Heart right ventricle (tissue), 16 donors: ENCODE data around the gene MYO7B. TPM values are rescaled to one million over a fixed set of nuclear protein-coding genes. Genes with fewer than 3 reads are reported as not detected.

Experiments used
- ATAC-seq, 8 donors: fragments of 200-7000 bp; cut with Tn5 transposase; one replicate each; pipeline ENCODE4 v1.9.1; 2020; ENCODE audit warnings: mild to moderate bottlenecking in 8 of 8, moderate library complexity in 8 of 8, moderate number of reproducible peaks in 1 of 8
- DNase-seq, 2 donors: peaks; one replicate each; pipeline ENCODE4 v3.0.0-alpha.2; 2020
- H3K27ac ChIP-seq, 10 donors: fragments of 200-600 bp; sonication (generic) in 2 of 10; one replicate each; pipeline versions ENCODE4 v1.5.0 to v1.8.0; 2020 to 2022; ENCODE audit warnings: mild to moderate bottlenecking in 3 of 10
- H3K27me3 ChIP-seq, 7 donors: fragments of 200-600 bp; one replicate each; pipeline ENCODE4 v1.8.0; 2021 to 2022; ENCODE audit warnings: mild to moderate bottlenecking in 2 of 7
- H3K36me3 ChIP-seq, 9 donors: fragments of 200-600 bp; sonication (generic) in 1 of 9; one replicate each; pipeline versions ENCODE4 v1.5.0 to v1.8.0; 2020 to 2022; ENCODE audit warnings: mild to moderate bottlenecking in 2 of 9
- H3K4me1 ChIP-seq, 9 donors: fragments of 200-600 bp; sonication (generic) in 1 of 9; one replicate each; pipeline versions ENCODE4 v1.5.0 to v1.8.0; 2020 to 2022; ENCODE audit warnings: mild to moderate bottlenecking in 4 of 9
- H3K4me3 ChIP-seq, 10 donors: fragments of 200-600 bp; sonication (generic) in 2 of 10; one replicate each; pipeline versions ENCODE4 v1.5.0 to v1.8.0; 2020 to 2022; ENCODE audit warnings: mild to moderate bottlenecking in 7 of 10, moderate library complexity in 2 of 10
- H3K9me3 ChIP-seq, 11 donors: fragments of 200-600 bp in 10 of 11; sonication (generic) in 2 of 11; one replicate each; pipeline versions ENCODE4 v1.5.0 to v1.8.0; 2013 to 2022; ENCODE audit warnings: mild to moderate bottlenecking in 2 of 11, control low read depth in 1 of 11, moderate library complexity in 1 of 11
- CTCF ChIP-seq, 9 donors: fragments of 200-600 bp; sonication (generic) in 2 of 9; IDR thresholded peaks; one replicate each; pipeline versions ENCODE4 v1.5.0 to v1.8.0; 2021 to 2022; ENCODE audit warnings: antibody characterized with exemption in 9 of 9, mild to moderate bottlenecking in 5 of 9, moderate library complexity in 1 of 9
- WGBS, 2 donors: extraction: QIAGEN DNeasy Blood & Tissue Kit; methylation state at CpG; one replicate each; pipeline ENCODE4 v1.1.7; 2013; ENCODE audit warnings: inconsistent platforms in 1 of 2; 5-methylcytosine and 5-hydroxymethylcytosine counted together
- intact Hi-C, 10 donors: fragments of 100-400 bp; cut with DNase I; formaldehyde crosslinking; loops; one replicate each; pipeline versions ENCODE4 v1.11.1 to v1.14.2; 2022
- polyA plus RNA-seq, 2 donors: library from polyadenylated mRNA; stranded (reverse); fragments of 200-250 nt; gene quantifications; one replicate each; pipeline ENCODE4 v1.2.3, GENCODE V29; 2013
- total RNA-seq, 10 donors: library from RNA; stranded (reverse); fragmentation: NEBNext Ultra II Directional in 3 of 10; extraction: Animal tissue kit (Norgen Biotek cat#: 25700) in 3 of 10; gene quantifications; one replicate each; pipeline versions ENCODE4 v1.2.1 to v1.2.4, GENCODE V29; 2021 to 2023
- donor health status: Arrhythmogenic right ventricular cardiomyopathy.
- donor health status: ischemic (EF 13 %, LVEDD 7.1; RV severe dilation, severe dysfunction).
- donor health status: healthy with polysubstance abuse.
- donor health status: DM: no; HTN: yes; CAD: no.
- donor health status: DM: no; HTN: no; CAD: no.
- donor health status: ischemic (EF 25% LVEDD 6.9; RV normal size, moderate dysfunction).
- donor health status: ischemic (EF 25% LVEDD 5.7; RV mildly dilated, moderate dysfunction).
- donor health status: healthy.
- donor health status: DM: yes; HTN: yes; CAD: no.
- donor health status: Ischemic cardiomyopathy.
- donor health status: ischemic (EF 35%, LVEDD 5.7; RV mildly dilated, moderate dysfunction).
- donor health status: nonischemic (EF 11% LVEDD 7.7; RV severe dilation, severe dysfunction).
- donor health status: DM: yes; HTN: yes; CAD: no.
- donor health status: PGD.
- donor health status: ischemic (EF 29% LVEDD 5.4; RV normal size, mild dysfunction).
- donor health status: nonischemic (EF 23%, LVEDD 6.1; RV moderate dilation, normal function).

Gene MYO7B
- total and polyA plus RNA-seq, 12 donors = 0.42 to 2.3 (median 0.90) TPM

DNA sequence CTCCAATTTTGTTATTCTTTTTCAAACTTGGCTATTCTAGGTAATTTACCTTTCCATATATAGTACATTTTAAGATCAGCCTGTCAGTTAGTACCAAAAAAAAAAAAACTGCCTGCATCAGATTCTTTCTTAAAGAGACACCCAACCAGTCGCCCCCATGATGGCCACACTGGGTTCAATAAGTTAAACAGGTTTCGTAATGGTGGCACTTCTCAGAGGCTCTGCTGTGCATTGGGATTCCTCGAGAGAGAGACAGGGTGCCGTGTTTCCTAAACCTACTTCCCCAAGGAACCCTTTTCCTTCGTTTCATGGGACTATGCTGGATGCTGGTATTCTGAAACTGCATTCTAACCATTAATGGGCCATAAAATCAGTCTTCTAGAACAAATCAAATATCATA, 37.4 kb downstream of the MYO7B start:
- no peak for ATAC-seq
- no peak for DNase-seq
- intact Hi-C loops = no loop called here
- Histone ChIP-seq H3K4me1 (peaks cover 3 to 49% (median 38%) of the 10 kb centered on the region in 9 donors), H3K36me3 (no peaks in the 10 kb centered on the region), H3K27ac (no peak overlapping the region), H3K9me3 (no peaks in the 10 kb centered on the region), H3K27me3 (no peaks in the 10 kb centered on the region), H3K4me3 (no peak overlapping the region)
- no peak for TF ChIP-seq CTCF (IDR thresholded peaks at IDR 0.05)
- WGBS, 2 donors = 90 to 97% methylated on average over 5 of the region's 5 CpGs

- Histone ChIP-seq H3K4me3 (no peak overlapping the region), H3K4me1 (peaks cover 3 to 45% (median 38%) of the 10 kb centered on the region in 9 donors), H3K36me3 (no peaks in the 10 kb centered on the region), H3K27me3 (no peaks in the 10 kb centered on the region), H3K27ac (no peak overlapping the region), H3K9me3 (no peaks in the 10 kb centered on the region)
- 97 to 98% methylated on average over 6 of the region's 6 CpGs for WGBS, 2 donors
- no peak for DNase-seq
- no peak for TF ChIP-seq CTCF (IDR thresholded peaks at IDR 0.05)
- no peak for ATAC-seq
- intact Hi-C loops = no loop called here
Measured at GRCh38 chr2:127573298-127573697, 37.8 kb downstream of the MYO7B start.

DNA sequence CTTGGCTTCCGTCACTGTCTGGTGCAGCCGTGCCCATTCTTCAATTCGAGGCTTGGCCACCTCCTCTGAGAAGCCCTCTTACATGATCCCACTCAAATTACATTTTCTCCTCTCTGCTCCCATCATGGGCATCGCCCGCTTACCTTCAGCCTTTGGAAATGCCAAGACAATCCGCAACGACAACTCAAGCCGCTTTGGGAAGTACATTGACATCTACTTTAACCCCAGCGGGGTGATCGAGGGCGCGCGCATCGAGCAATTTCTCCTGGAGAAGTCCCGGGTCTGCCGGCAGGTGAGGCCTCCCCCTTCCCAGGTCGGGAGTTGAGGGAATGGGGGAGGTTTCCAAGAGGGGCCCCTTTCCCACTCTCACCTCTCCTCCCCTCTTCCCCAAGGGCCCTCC, 38.3 kb downstream of the MYO7B start:
- Histone ChIP-seq H3K4me1 (peaks cover 3 to 40% (median 37%) of the 10 kb centered on the region in 9 donors), H3K9me3 (no peaks in the 10 kb centered on the region), H3K36me3 (no peaks in the 10 kb centered on the region), H3K27ac (no peak overlapping the region), H3K4me3 (no peak overlapping the region), H3K27me3 (no peaks in the 10 kb centered on the region)
- TF ChIP-seq CTCF (IDR thresholded peaks at IDR 0.05) = no peak
- 94 to 97% methylated on average over 17 of the region's 17 CpGs for WGBS, 2 donors
- intact Hi-C loops = no loop called here
- DNase-seq = no peak
- no peak for ATAC-seq

GRCh38 chr2:127574656-127575055, 39.2 kb downstream of the MYO7B start:
- Histone ChIP-seq H3K27me3 (no peaks in the 10 kb centered on the region), H3K9me3 (no peaks in the 10 kb centered on the region), H3K4me3 (no peak overlapping the region), H3K27ac (no peak overlapping the region), H3K4me1 (peaks cover 0 to 31% (median 28%) of the 10 kb centered on the region in 9 donors), H3K36me3 (no peaks in the 10 kb centered on the region)
- no peak for ATAC-seq
- DNase-seq = no peak
- no peak for TF ChIP-seq CTCF (IDR thresholded peaks at IDR 0.05)
- intact Hi-C loops = no loop called here
- WGBS, 2 donors = 94 to 96% methylated on average over 3 of the region's 3 CpGs
